Fibroblast of lung (primary cell): ENCODE results near the gene LCLAT1. TPM values are rescaled to one million over a fixed set of nuclear protein-coding genes. Genes with fewer than 3 reads are reported as not detected.
A peak's percentile ranks its signal among the peaks of the same experiment; 100 is the strongest.

Experiments
- DNase-seq, 2 donors: peaks; one replicate each; pipeline versions ENCODE4 v3.0.0 to v3.0.0-alpha.2; 2010; ENCODE audit warnings: low read depth in 2 of 2
- H2AFZ ChIP-seq: 2 replicates; pipeline ENCODE4 v1.5.1; 2012; ENCODE audit warnings: low read length, control low read depth, inconsistent platforms
- H3K27ac ChIP-seq: 2 replicates; pipeline ENCODE4 v1.5.1; 2011; ENCODE audit warnings: low read length, control low read depth; ENCODE audit not compliant: insufficient read depth
- H3K27me3 ChIP-seq: 2 replicates; pipeline ENCODE4 v1.5.1; 2011; ENCODE audit warnings: mild to moderate bottlenecking, low read length; ENCODE audit not compliant: control insufficient read depth, insufficient read depth
- H3K36me3 ChIP-seq: 2 replicates; pipeline ENCODE4 v1.5.1; 2011; ENCODE audit warnings: low read length; ENCODE audit not compliant: control insufficient read depth, insufficient read depth
- H3K4me1 ChIP-seq: 2 replicates; pipeline ENCODE4 v1.5.1; 2011; ENCODE audit warnings: low read length; ENCODE audit not compliant: control insufficient read depth, insufficient read depth; ENCODE audit errors: extremely low read depth
- H3K4me2 ChIP-seq: 2 replicates; pipeline ENCODE4 v1.5.1; 2011; ENCODE audit warnings: low read length, control low read depth; ENCODE audit not compliant: insufficient read depth; ENCODE audit errors: extremely low read depth
- H3K4me3 ChIP-seq, 4 experiments: fragments of 200-600 bp in 1 of 4; sonication (generic) in 1 of 4; replicated peaks in 1 of 4; 2 replicates each; pipeline ENCODE4 v1.5.1; 2011 to 2016; ENCODE audit warnings: low read length in 4 of 4, low read depth in 3 of 4, mild to moderate bottlenecking in 3 of 4, control low read depth in 2 of 4, inconsistent platforms in 1 of 4, mixed read lengths in 1 of 4; ENCODE audit not compliant: insufficient read depth in 1 of 4; ENCODE audit errors: control extremely low read depth in 1 of 4
- H3K79me2 ChIP-seq: 2 replicates; pipeline ENCODE4 v1.5.1; 2012; ENCODE audit warnings: mild to moderate bottlenecking, low read length, inconsistent platforms; ENCODE audit not compliant: control insufficient read depth, insufficient read depth
- H3K9ac ChIP-seq: 2 replicates; pipeline ENCODE4 v1.5.1; 2011; ENCODE audit warnings: mild to moderate bottlenecking, low read length, control low read depth; ENCODE audit not compliant: insufficient read depth
- H3K9me3 ChIP-seq: 2 replicates; pipeline ENCODE4 v1.5.1; 2012; ENCODE audit warnings: low read depth, low read length; ENCODE audit not compliant: control insufficient read depth, insufficient read depth
- H4K20me1 ChIP-seq: 2 replicates; pipeline ENCODE4 v1.5.1; 2011; ENCODE audit warnings: low read length; ENCODE audit not compliant: control insufficient read depth, insufficient read depth; ENCODE audit errors: extremely low read depth
- CTCF ChIP-seq, 2 donors: IDR thresholded peaks in 1 of 2; conservative IDR thresholded peaks in 1 of 2; 1 replicate in 1 of 2; 2 replicates in 1 of 2; pipeline ENCODE4 v1.5.1; 2011 to 2012; ENCODE audit warnings: low read length in 2 of 2, control low read depth in 1 of 2, inconsistent platforms in 1 of 2, low read depth in 1 of 2, mild to moderate bottlenecking in 1 of 2
- EZH2 ChIP-seq: IDR thresholded peaks from 2 replicates; pipeline ENCODE4 v1.5.1; 2012; ENCODE audit warnings: low read length, control low read depth, mild to moderate bottlenecking; ENCODE audit errors: missing control alignments
- polyA plus RNA-seq, 2 donors: library from polyadenylated mRNA; depleted of rRNA in 1 of 2; stranded (reverse) in 1 of 2; unstranded in 1 of 2; fragments of >200 nt; gene quantifications; 2 replicates each; pipeline ENCODE4 v1.2.1, GENCODE V29; 2011 to 2012; ENCODE audit warnings: missing spikeins in 1 of 2
- total RNA-seq: library from RNA; depleted of rRNA; stranded (reverse); fragments of >200 nt; gene quantifications from 2 replicates; pipeline ENCODE4 v1.2.1, GENCODE V29; 2014

LCLAT1 gene
- total and polyA plus RNA-seq, 2 donors (not counting 1 experiment from before 2014, with no cell fraction given): 43.3 to 45.9 TPM

DNA sequence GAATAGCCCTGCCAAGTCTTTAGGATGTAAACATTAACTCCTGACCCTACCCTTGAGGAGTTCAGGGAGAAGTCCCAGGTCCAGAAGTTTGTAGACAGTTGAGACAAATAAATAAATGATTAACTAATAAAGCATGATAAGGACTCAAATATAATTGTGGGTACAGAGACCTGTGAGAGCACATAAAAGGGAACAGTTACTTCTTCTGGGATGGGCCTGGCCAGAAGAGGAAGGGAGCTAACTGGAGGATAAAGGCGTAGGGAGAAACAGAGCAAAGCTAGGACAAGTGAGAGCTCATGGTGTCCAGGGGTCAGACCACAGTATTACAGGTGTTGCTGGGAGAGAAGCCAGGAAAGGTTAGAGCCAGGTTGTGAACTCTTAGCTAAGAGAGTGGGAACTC lies 3.0 kb downstream of the LCLAT1 start:
- H4K20me1 ChIP-seq: no peaks in the 10 kb centered on the region
- no peak overlapping the region for H3K9ac ChIP-seq
- H3K27ac ChIP-seq: no peak overlapping the region

DNA sequence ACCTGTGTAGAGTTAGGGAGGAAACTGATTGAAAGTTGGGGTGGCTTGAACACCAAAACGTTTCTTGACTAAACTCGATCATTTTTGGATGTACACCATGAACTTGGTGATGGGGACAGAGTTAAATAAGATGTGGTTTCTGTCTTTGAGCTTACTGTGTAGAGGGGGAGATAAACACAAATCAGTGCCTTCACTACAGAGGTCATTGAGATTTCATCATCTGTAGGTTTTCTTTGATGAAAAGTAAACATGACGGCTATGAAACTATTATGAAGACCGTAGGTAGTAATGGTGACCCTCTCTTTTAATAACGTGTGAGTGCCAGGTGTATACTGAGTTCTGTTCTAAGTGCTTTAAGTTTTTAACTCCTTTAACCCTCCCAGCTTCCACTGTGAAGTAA lies 6.5 kb downstream of the LCLAT1 start:
- H3K9me3 ChIP-seq: no peaks in the 10 kb centered on the region
- H3K27ac ChIP-seq: no peak overlapping the region
- peaks cover 4% of the 10 kb centered on the region for H3K4me1 ChIP-seq
- no peak for DNase-seq
- no peak overlapping the region for H3K4me3 ChIP-seq
- peaks cover 18% of the 10 kb centered on the region for H3K79me2 ChIP-seq
- no peak for TF ChIP-seq EZH2
- TF ChIP-seq CTCF (conservative IDR thresholded peaks at IDR 0.05 in 1 of 2, IDR thresholded peaks at IDR 0.05 in 1 of 2; ENCODE audit: low read depth in 1 of 2, low read length in 2 of 2): no peak
- no peaks in the 10 kb centered on the region for H3K27me3 ChIP-seq
- H3K36me3 ChIP-seq: no peaks in the 10 kb centered on the region
- no peak overlapping the region for H3K9ac ChIP-seq
- H2AFZ ChIP-seq: no peak overlapping the region
- H4K20me1 ChIP-seq: no peaks in the 10 kb centered on the region
- H3K4me2 ChIP-seq: no peak overlapping the region

More for the DNA sequence above, 3.0 kb downstream of the LCLAT1 start:
- H3K4me1 ChIP-seq: peaks cover 5% of the 10 kb centered on the region
- no peaks in the 10 kb centered on the region for H3K9me3 ChIP-seq
- H3K4me2 ChIP-seq: no peak overlapping the region
- DNase-seq: no peak
- no peak overlapping the region for H3K4me3 ChIP-seq
- no peaks in the 10 kb centered on the region for H3K27me3 ChIP-seq
- peaks cover 22% of the 10 kb centered on the region for H3K79me2 ChIP-seq
- no peak for TF ChIP-seq CTCF (conservative IDR thresholded peaks at IDR 0.05 in 1 of 2, IDR thresholded peaks at IDR 0.05 in 1 of 2; ENCODE audit: low read depth in 1 of 2, low read length in 2 of 2)
- TF ChIP-seq EZH2: no peak
- H3K36me3 ChIP-seq: no peaks in the 10 kb centered on the region
- H2AFZ ChIP-seq: no peak overlapping the region

GRCh38 chr2:30454571-30454970 lies 7.5 kb downstream of the LCLAT1 start:
- Histone ChIP-seq H3K9ac (no peak overlapping the region), H3K4me1 (peaks cover 4% of the 10 kb centered on the region), H3K4me3 (no peak overlapping the region), H4K20me1 (no peaks in the 10 kb centered on the region), H3K79me2 (peaks cover 17% of the 10 kb centered on the region), H3K27me3 (no peaks in the 10 kb centered on the region), H3K36me3 (no peaks in the 10 kb centered on the region), H3K27ac (no peak overlapping the region), H2AFZ (no peak overlapping the region), H3K9me3 (no peaks in the 10 kb centered on the region), H3K4me2 (peak overlapping the region; percentile 26)
- peak in 1 of 2 donors; percentile 32 for DNase-seq
- TF ChIP-seq EZH2: no peak
- no peak for TF ChIP-seq CTCF (conservative IDR thresholded peaks at IDR 0.05 in 1 of 2, IDR thresholded peaks at IDR 0.05 in 1 of 2; ENCODE audit: low read depth in 1 of 2, low read length in 2 of 2)
